OCI-LY1 (cell line): ENCODE results near the gene IFITM2.
"Not testable (repeated sequence)": the region's sequence is repeated elsewhere in the genome, so short reads cannot be mapped to it uniquely, and the experiment has no call there.

ENCODE experiments used
- H2AFZ ChIP-seq: fragments of 200-600 bp; sonication (generic), shearing (Covaris generic); 2 replicates; pipeline ENCODE4 v1.6.0; 2014; ENCODE audit warnings: antibody characterized with exemption, mild to moderate bottlenecking, low read length
- H3F3A ChIP-seq: fragments of 200-600 bp; sonication (generic), shearing (Covaris generic); 2 replicates; pipeline ENCODE4 v1.6.0; 2014; ENCODE audit warnings: mild to moderate bottlenecking, antibody characterized with exemption, low read length, moderate library complexity; ENCODE audit not compliant: insufficient read depth
- H3K27ac ChIP-seq: fragments of 200-600 bp; sonication (generic); 2 replicates; pipeline ENCODE4 v1.5.1; 2014; ENCODE audit warnings: low read length, mixed run types, mild to moderate bottlenecking, low read depth; ENCODE audit not compliant: poor library complexity, severe bottlenecking
- H3K27me3 ChIP-seq: fragments of 200-600 bp; sonication (generic); 2 replicates; pipeline ENCODE4 v1.6.0; 2014; ENCODE audit warnings: antibody characterized with exemption, mild to moderate bottlenecking, low read length, moderate library complexity; ENCODE audit not compliant: insufficient read depth
- H3K36me3 ChIP-seq: fragments of 200-600 bp; sonication (generic); 2 replicates; pipeline ENCODE4 v1.6.1; 2014; ENCODE audit warnings: mild to moderate bottlenecking, antibody characterized with exemption, low read length, moderate library complexity, mixed read lengths; ENCODE audit not compliant: insufficient read depth
- H3K4me1 ChIP-seq: fragments of 200-600 bp; sonication (generic); 2 replicates; pipeline ENCODE4 v1.5.1; 2014; ENCODE audit warnings: mild to moderate bottlenecking, low read length, moderate library complexity; ENCODE audit not compliant: insufficient read depth, severe bottlenecking
- H3K4me2 ChIP-seq: fragments of 200-600 bp; sonication (generic), shearing (Covaris generic); 2 replicates; pipeline ENCODE4 v1.6.1; 2014; ENCODE audit warnings: low read length
- H3K4me3 ChIP-seq: fragments of 200-600 bp; sonication (generic); 2 replicates; pipeline ENCODE4 v1.5.1; 2014; ENCODE audit warnings: low read length, low read depth, mild to moderate bottlenecking, mixed read lengths; ENCODE audit not compliant: poor library complexity, severe bottlenecking
- H3K79me2 ChIP-seq: fragments of 200-600 bp; shearing (Covaris generic); 2 replicates; pipeline ENCODE4 v1.6.1; 2016; ENCODE audit warnings: mixed run types, low read length, mixed read lengths; ENCODE audit not compliant: insufficient read depth
- H3K9ac ChIP-seq: fragments of 200-600 bp; sonication (generic), shearing (Covaris generic); 2 replicates; pipeline ENCODE4 v1.6.1; 2014; ENCODE audit warnings: mild to moderate bottlenecking, low read length, mixed read lengths
- H3K9me2 ChIP-seq: fragments of 200-600 bp; sonication (generic), shearing (Covaris generic); 2 replicates; pipeline ENCODE4 v1.6.1; 2014; ENCODE audit warnings: low read depth, mild to moderate bottlenecking, low read length, mixed read lengths
- H3K9me3 ChIP-seq: fragments of 200-600 bp; shearing (Covaris generic); 2 replicates; pipeline ENCODE4 v1.6.1; 2014; ENCODE audit warnings: low read length, mixed read lengths
- H4K20me1 ChIP-seq: fragments of 200-600 bp; sonication (generic), shearing (Covaris generic); 2 replicates; pipeline ENCODE4 v1.6.0; 2016; ENCODE audit warnings: mild to moderate bottlenecking, low read length; ENCODE audit not compliant: insufficient read depth
- EZH2 ChIP-seq: fragments of 200-600 bp; sonication (generic), shearing (Covaris generic); IDR thresholded peaks from 2 replicates; pipeline ENCODE4 v1.8.0; 2017; ENCODE audit warnings: borderline replicate concordance, mixed run types, mild to moderate bottlenecking, antibody characterized with exemption, low read length, moderate library complexity, mixed read lengths
- TF ChIP-seq, protein P1 (sequence below): fragments of 200-600 bp; sonication (generic), shearing (Covaris generic); IDR thresholded peaks from 2 replicates; pipeline ENCODE4 v1.5.1; 2017; ENCODE audit warnings: mild to moderate bottlenecking, antibody characterized with exemption, low read length, moderate library complexity, mixed read lengths

IFITM2 gene

DNA sequence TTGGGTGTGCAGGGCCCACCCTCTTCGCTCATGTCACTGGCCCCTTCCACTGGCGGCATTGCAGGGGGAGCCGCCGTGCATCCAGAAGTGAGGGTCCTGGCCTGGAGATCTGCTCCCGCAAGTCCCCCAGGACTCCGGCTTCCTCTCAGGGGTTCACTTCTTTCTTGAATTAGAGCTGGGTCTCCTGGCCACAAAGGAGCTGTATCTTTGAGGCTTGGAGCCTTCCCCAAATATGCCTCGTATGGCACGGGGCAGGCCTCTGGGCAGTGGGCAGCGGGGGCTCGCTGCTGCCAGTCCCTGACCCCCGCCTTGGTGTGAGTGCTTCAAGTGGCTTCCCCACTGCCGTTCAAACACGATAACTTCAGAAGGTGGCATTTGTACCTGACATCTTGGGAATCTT lies 20.4 kb downstream of the IFITM2 start:
- Histone ChIP-seq H4K20me1 (no peaks in the 10 kb centered on the region), H3K9me2 (no peaks in the 10 kb centered on the region), H3K9me3 (peaks cover 4% of the 10 kb centered on the region; the same call in 1 of the 2 replicates), H3K27me3 (peaks cover 3% of the 10 kb centered on the region; the same call in 1 of the 2 replicates), H3K4me2 (no peak overlapping the region), H3K27ac (no peak overlapping the region), H3K4me1 (peaks cover 43% of the 10 kb centered on the region), H3K79me2 (no peaks in the 10 kb centered on the region), H3F3A (no peaks in the 10 kb centered on the region), H3K4me3 (no peak overlapping the region), H2AFZ (no peak overlapping the region), H3K36me3 (no peaks in the 10 kb centered on the region; the same call in 1 of the 2 replicates), H3K9ac (no peak overlapping the region)
- TF ChIP-seq, protein P1, sequence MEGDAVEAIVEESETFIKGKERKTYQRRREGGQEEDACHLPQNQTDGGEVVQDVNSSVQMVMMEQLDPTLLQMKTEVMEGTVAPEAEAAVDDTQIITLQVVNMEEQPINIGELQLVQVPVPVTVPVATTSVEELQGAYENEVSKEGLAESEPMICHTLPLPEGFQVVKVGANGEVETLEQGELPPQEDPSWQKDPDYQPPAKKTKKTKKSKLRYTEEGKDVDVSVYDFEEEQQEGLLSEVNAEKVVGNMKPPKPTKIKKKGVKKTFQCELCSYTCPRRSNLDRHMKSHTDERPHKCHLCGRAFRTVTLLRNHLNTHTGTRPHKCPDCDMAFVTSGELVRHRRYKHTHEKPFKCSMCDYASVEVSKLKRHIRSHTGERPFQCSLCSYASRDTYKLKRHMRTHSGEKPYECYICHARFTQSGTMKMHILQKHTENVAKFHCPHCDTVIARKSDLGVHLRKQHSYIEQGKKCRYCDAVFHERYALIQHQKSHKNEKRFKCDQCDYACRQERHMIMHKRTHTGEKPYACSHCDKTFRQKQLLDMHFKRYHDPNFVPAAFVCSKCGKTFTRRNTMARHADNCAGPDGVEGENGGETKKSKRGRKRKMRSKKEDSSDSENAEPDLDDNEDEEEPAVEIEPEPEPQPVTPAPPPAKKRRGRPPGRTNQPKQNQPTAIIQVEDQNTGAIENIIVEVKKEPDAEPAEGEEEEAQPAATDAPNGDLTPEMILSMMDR, result no peak
- TF ChIP-seq EZH2, result no peak

DNA sequence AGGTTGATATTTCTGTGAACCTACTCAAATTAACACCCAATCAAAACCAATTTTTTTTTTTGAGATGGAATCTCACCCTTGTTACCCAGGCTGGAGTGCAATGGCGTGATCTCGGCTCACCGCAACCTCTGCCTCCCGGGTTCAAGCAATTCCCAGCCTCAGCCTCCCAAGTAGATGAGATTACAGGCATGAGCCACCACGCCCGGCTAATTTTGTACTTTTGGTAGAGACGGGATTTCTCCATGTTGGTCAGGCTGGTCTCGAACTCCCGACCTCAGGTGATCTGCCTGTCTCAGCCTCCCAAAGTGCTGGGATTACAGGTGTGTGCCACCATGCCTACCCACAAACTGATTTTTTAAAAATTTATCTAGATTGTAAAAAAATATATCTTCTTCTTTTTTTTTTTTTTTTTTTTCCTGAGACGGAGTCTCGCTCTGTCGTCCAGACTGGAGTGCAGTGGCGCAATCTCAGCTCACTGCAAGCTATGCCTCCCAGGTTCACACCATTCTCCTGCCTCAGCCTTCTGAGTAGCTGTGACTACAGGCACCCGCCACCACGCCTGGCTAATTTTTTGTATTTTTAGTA lies 21.0 kb downstream of the IFITM2 start:
- H4K20me1 ChIP-seq, H3K9me3 ChIP-seq, H3K9ac ChIP-seq, H3F3A ChIP-seq, H3K27me3 ChIP-seq, H3K36me3 ChIP-seq, H3K4me2 ChIP-seq, H3K9me2 ChIP-seq, H3K4me3 ChIP-seq, H2AFZ ChIP-seq, H3K79me2 ChIP-seq: not testable (repeated sequence)
- Histone ChIP-seq H3K27ac (peak overlapping the region; percentile 68), H3K4me1 (peaks cover 43% of the 10 kb centered on the region)

- peaks cover 5% of the 10 kb centered on the region; the same call in 1 of the 2 replicates for H3K36me3 ChIP-seq
- H3K4me1 ChIP-seq, result peaks cover 43% of the 10 kb centered on the region
- H3K27me3 ChIP-seq, result peaks cover 3% of the 10 kb centered on the region; the same call in 1 of the 2 replicates
- no peaks in the 10 kb centered on the region for H3K79me2 ChIP-seq
- no peak overlapping the region for H3K9ac ChIP-seq
- H3F3A ChIP-seq, result no peaks in the 10 kb centered on the region
- H4K20me1 ChIP-seq, result no peaks in the 10 kb centered on the region
- no peak overlapping the region for H3K4me2 ChIP-seq
- no peaks in the 10 kb centered on the region for H3K9me2 ChIP-seq
- peak overlapping the region; percentile 68 for H3K27ac ChIP-seq
- no peak overlapping the region for H3K4me3 ChIP-seq
- no peak overlapping the region for H2AFZ ChIP-seq
- no peak for TF ChIP-seq EZH2
- TF ChIP-seq, protein P1, result no peak
- H3K9me3 ChIP-seq, result peaks cover 8% of the 10 kb centered on the region; the same call in 1 of the 2 replicates
These were observed 22.3 kb downstream of the IFITM2 start for GRCh38 chr11:329886-330253.

- Histone ChIP-seq H3K27ac (peak overlapping the region; percentile 68), H3K4me1 (peaks cover 43% of the 10 kb centered on the region), H3K9me2 (no peaks in the 10 kb centered on the region), H3K27me3 (peaks cover 3% of the 10 kb centered on the region; the same call in 1 of the 2 replicates), H3K9ac (no peak overlapping the region; the same call in 1 of the 2 replicates), H4K20me1 (no peaks in the 10 kb centered on the region), H3K4me3 (peak overlapping the region; percentile 20), H3K9me3 (peaks cover 8% of the 10 kb centered on the region; the same call in 1 of the 2 replicates), H3K4me2 (peak overlapping the region; percentile 44; the same call in 1 of the 2 replicates), H2AFZ (no peak overlapping the region), H3K79me2 (no peaks in the 10 kb centered on the region), H3K36me3 (peaks cover 5% of the 10 kb centered on the region; the same call in 1 of the 2 replicates), H3F3A (no peaks in the 10 kb centered on the region)
- TF ChIP-seq, protein P1, result no peak
- TF ChIP-seq EZH2, result no peak
These were observed 22.7 kb downstream of the IFITM2 start for GRCh38 chr11:330307-330693.
